H1 (cell line): ENCODE results near the gene FHIT. TPM values are rescaled to one million over a fixed set of nuclear protein-coding genes. Genes with fewer than 3 reads are reported as not detected.

Experiments used
- polyA plus RNA-seq, 7 experiments: library from polyadenylated mRNA; depleted of rRNA in 3 of 7; stranded (reverse) in 5 of 7; unstranded in 2 of 7; fragments of >200 nt in 5 of 7; fragments of 200-250 nt in 2 of 7; gene quantifications; 1 replicate in 5 of 7; 2 replicates in 1 of 7; 4 replicates in 1 of 7; pipeline versions ENCODE4 v1.2.1 to v1.2.3, GENCODE V29; 2011 to 2013; ENCODE audit warnings: missing spikeins in 2 of 7, mixed read lengths in 2 of 7
- total RNA-seq: library from RNA; stranded (reverse); fragmentation: NEBNext Ultra II Directional; extraction: Animal tissue kit (Norgen Biotek cat#: 25700); gene quantifications from 2 replicates; pipeline ENCODE4 v1.2.1, GENCODE V29; 2021
- TF ChIP-seq, protein P1 (sequence below): IDR thresholded peaks from 2 replicates; pipeline ENCODE4 v1.6.1; 2012; ENCODE audit warnings: low read length, inconsistent platforms
- TF ChIP-seq, protein P2 (sequence below): IDR thresholded peaks from 2 replicates; pipeline ENCODE4 v1.6.1; 2012; ENCODE audit warnings: inconsistent platforms

Gene FHIT
- total and polyA plus RNA-seq, 2 of the 8 experiments (the other 6 are each of a cell fraction or from before 2014, with no cell fraction given) = 1.2 to 3.2 TPM

DNA sequence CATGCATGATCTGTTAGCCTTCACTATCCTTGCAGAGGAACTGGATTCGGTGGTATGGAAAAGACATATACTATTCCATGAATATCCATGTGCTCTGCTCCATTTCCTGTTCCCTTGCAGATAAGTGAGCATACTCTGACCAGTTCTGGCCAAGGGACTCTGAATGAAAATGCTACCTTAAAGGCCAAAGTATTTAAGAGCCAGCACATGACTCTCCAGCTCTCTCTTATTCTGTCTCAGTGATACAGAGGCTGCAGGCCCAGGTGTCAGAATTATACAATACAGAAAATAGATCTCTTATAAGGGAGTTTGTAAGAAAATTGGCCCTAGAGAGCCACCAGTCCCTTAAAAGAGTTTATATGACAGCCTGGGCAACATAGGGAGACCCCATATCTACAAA, 1421.7 kb downstream of the FHIT start (continued):
- TF ChIP-seq, protein P1, sequence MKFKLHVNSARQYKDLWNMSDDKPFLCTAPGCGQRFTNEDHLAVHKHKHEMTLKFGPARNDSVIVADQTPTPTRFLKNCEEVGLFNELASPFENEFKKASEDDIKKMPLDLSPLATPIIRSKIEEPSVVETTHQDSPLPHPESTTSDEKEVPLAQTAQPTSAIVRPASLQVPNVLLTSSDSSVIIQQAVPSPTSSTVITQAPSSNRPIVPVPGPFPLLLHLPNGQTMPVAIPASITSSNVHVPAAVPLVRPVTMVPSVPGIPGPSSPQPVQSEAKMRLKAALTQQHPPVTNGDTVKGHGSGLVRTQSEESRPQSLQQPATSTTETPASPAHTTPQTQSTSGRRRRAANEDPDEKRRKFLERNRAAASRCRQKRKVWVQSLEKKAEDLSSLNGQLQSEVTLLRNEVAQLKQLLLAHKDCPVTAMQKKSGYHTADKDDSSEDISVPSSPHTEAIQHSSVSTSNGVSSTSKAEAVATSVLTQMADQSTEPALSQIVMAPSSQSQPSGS = no peak
- TF ChIP-seq, protein P2, sequence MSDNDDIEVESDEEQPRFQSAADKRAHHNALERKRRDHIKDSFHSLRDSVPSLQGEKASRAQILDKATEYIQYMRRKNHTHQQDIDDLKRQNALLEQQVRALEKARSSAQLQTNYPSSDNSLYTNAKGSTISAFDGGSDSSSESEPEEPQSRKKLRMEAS = no peak
